AG09309 (cell line): ENCODE results near the gene MYD88.

Source experiments
- DNase-seq: peaks from one replicate; pipeline ENCODE4 v3.0.0-alpha.2; 2010; ENCODE audit warnings: low read depth
- H3K4me3 ChIP-seq: 2 replicates; pipeline ENCODE4 v1.5.1; 2011; ENCODE audit warnings: mild to moderate bottlenecking, low read depth, low read length, moderate library complexity; ENCODE audit not compliant: control insufficient read depth
- TF ChIP-seq, protein P1 (sequence below): IDR thresholded peaks from 2 replicates; pipeline ENCODE4 v1.5.1; 2011; ENCODE audit warnings: mild to moderate bottlenecking, low read depth, low read length, inconsistent platforms; ENCODE audit not compliant: insufficient read depth, control insufficient read depth; ENCODE audit errors: missing control alignments

MYD88 gene

DNA sequence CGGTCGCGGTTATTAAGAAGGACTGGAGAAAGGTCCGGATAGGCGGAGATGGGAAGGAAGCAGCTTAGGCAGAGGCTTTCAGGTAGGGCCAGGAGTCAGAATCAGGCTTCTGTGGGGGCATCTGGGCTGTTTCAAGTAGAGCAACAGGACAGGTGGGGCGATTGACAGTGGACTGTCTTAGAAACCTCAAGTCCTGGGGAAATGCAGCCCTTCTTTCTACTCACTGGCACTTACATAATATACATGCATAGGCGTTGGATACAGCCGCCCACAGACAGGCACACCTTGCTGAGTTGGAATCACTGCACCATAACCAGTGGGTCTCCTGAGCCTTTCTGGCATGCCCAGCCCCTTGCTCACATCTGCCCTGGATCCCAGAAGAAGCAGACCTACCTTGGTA lies 730 bp downstream of the MYD88 start:
- peak overlapping the region; percentile 88 for H3K4me3 ChIP-seq

GRCh38 chr3:38139652-38140051 lies 1.2 kb downstream of the MYD88 start:
- DNase-seq, result no peak
- TF ChIP-seq, protein P1, sequence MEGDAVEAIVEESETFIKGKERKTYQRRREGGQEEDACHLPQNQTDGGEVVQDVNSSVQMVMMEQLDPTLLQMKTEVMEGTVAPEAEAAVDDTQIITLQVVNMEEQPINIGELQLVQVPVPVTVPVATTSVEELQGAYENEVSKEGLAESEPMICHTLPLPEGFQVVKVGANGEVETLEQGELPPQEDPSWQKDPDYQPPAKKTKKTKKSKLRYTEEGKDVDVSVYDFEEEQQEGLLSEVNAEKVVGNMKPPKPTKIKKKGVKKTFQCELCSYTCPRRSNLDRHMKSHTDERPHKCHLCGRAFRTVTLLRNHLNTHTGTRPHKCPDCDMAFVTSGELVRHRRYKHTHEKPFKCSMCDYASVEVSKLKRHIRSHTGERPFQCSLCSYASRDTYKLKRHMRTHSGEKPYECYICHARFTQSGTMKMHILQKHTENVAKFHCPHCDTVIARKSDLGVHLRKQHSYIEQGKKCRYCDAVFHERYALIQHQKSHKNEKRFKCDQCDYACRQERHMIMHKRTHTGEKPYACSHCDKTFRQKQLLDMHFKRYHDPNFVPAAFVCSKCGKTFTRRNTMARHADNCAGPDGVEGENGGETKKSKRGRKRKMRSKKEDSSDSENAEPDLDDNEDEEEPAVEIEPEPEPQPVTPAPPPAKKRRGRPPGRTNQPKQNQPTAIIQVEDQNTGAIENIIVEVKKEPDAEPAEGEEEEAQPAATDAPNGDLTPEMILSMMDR, result no peak
- peak overlapping the region; percentile 88 for H3K4me3 ChIP-seq

More for the DNA sequence above, 730 bp downstream of the MYD88 start:
- no peak for DNase-seq
- TF ChIP-seq, protein P1, result no peak

DNA sequence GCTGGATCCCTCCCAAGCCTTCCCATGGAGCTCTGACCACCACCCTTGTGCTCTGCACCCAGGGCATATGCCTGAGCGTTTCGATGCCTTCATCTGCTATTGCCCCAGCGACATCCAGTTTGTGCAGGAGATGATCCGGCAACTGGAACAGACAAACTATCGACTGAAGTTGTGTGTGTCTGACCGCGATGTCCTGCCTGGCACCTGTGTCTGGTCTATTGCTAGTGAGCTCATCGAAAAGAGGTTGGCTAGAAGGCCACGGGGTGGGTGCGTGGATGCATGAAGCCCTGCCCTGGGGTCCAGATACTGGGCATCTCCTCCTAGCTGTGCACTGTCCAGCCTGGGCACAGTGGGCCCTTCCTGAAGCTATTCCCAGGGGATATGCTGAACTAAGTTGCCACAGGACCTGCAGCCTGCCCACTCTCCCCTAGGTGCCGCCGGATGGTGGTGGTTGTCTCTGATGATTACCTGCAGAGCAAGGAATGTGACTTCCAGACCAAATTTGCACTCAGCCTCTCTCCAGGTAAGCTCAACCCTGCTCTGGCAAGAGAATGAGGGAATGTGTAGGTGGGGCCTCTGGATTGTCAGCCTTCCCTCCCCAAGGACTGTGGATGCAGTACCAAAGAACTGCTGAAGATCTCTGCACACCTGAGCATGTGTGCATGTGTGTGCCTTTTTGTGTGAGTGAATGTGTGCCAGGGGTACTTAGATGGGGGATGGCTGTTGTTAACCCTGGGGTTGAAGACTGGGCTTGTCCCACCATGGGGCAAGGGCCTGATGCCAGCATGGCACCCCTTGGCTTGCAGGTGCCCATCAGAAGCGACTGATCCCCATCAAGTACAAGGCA lies 2.1 kb downstream of the MYD88 start:
- H3K4me3 ChIP-seq, result no peak overlapping the region
- TF ChIP-seq, protein P1, result no peak
- no peak for DNase-seq

DNA sequence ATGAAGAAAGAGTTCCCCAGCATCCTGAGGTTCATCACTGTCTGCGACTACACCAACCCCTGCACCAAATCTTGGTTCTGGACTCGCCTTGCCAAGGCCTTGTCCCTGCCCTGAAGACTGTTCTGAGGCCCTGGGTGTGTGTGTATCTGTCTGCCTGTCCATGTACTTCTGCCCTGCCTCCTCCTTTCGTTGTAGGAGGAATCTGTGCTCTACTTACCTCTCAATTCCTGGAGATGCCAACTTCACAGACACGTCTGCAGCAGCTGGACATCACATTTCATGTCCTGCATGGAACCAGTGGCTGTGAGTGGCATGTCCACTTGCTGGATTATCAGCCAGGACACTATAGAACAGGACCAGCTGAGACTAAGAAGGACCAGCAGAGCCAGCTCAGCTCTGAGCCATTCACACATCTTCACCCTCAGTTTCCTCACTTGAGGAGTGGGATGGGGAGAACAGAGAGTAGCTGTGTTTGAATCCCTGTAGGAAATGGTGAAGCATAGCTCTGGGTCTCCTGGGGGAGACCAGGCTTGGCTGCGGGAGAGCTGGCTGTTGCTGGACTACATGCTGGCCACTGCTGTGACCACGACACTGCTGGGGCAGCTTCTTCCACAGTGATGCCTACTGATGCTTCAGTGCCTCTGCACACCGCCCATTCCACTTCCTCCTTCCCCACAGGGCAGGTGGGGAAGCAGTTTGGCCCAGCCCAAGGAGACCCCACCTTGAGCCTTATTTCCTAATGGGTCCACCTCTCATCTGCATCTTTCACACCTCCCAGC lies 2.9 kb downstream of the MYD88 start:
- no peak for DNase-seq
- TF ChIP-seq, protein P1, result no peak
- no peak overlapping the region for H3K4me3 ChIP-seq

DNA sequence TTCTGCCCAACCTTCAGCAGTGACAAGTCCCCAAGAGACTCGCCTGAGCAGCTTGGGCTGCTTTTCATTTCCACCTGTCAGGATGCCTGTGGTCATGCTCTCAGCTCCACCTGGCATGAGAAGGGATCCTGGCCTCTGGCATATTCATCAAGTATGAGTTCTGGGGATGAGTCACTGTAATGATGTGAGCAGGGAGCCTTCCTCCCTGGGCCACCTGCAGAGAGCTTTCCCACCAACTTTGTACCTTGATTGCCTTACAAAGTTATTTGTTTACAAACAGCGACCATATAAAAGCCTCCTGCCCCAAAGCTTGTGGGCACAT lies 3.5 kb downstream of the MYD88 start:
- TF ChIP-seq, protein P1, result no peak
- DNase-seq, result no peak
- H3K4me3 ChIP-seq, result no peak overlapping the region

- TF ChIP-seq, protein P1, result no peak
- no peak for DNase-seq
- no peak overlapping the region for H3K4me3 ChIP-seq
Measured at GRCh38 chr3:38142959-38143358, 4.5 kb downstream of the MYD88 start.
